NCI-H510A treated with DMSO at 0.1 percent for 48 hours (cell line): ENCODE measurements around the gene LIMD2.

Experiments
- DNase-seq: peaks from one replicate; lab custom pipeline; 2025; lab: John Stamatoyannopoulos, UW

LIMD2 gene

DNA sequence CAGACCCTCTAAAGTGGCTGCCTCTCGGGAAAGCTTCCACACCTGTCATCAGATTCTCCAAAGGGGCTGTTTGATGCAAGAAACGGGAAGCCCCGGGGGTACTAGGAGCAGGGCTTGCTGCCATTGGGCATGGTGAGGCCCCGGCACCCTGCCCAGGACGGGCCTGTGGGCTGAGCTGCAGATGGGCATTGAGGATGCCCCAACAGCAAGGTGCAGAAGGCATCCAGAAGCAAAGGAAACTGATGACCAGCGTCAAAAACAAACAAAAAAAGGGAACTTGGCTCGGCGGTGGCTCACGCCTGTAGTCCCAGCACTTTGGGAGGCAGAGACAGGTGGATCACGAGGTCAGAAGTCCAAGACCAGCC lies 1.5 kb upstream of the LIMD2 start:
- no peak for DNase-seq

DNA sequence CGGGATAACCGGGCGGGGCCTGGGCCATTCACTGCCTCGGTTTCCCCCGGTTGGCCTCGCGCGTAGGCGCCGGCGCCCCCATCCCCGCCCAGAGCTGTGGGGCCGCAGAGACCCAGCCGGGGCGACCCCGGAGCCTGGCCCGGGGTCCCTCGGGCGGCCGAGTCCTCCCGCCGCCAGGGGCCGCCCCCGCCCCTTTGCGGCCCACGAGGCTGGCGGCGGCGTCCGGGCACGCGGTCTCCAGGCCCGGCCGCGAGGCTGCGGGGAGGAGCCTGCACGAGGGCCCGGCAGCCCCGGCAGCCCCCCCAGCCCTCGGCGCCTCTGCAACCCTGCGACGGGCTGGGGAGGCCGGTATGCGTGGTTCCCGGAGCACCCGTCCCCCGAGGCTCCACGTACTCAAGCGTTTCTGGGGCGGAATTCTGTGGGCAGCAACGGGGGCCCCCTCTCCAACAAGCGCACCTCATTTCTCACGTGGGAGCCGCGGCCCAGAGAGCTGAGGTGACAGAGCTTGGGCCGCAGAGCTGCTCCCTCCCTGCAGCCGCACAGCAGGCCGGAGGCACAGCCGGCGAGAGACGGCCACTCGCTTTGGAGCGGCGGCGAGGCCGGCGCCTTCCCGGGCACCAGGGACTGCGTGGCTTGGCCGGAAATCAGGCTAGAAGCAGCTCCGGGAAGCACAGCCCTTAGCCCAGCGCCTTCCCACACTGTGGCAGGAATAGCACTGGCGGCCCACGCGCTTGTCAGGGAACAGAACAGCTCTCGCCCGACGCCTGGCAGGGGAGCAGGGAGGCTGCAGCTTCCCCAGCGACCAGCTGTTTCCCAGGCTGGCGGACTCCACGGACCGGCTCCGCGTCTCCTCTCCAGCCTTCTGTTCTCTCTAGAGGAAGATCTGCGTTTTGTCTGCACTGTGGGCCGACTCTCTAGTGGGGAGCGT lies 867 bp upstream of the LIMD2 start:
- peak; percentile 59 for DNase-seq

DNA sequence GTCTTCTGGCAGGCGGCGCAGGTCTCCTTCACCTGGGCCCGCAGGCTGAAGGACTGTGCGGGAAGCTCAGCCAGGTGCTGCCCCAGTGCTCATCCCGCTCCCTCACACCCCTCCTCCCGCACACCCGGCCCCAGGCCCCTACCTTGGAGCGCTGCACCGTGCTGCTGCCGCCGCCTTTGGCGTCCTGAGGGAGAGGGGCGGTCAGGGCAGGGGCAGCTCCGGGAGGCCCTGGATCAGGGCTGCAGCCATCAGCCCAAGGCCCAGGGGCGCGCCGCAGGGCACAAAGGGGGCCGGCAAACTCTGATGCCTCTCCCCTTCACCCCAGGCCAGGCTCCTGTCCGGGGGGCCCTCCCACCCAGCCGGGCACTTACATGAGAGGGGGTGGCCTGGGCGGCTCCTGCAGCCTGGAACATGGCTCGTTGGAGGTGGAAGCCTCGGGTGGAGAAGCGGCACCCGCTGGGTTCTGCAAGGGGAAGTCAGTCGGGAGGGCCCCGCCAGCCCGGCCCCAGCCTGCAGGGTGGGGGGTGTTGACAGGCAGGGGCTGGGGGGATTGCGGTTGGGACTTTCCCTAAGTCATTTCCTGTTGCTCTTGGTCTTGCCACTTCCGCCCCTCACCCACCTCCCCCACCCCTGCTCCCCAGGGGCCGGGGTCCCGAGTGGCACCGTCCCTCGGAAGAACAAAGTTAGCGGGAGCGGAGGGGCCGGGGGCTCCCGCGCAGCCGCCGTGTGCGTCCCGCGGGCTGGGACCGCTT lies 863 bp downstream of the LIMD2 start:
- peak; percentile 27 for DNase-seq

DNA sequence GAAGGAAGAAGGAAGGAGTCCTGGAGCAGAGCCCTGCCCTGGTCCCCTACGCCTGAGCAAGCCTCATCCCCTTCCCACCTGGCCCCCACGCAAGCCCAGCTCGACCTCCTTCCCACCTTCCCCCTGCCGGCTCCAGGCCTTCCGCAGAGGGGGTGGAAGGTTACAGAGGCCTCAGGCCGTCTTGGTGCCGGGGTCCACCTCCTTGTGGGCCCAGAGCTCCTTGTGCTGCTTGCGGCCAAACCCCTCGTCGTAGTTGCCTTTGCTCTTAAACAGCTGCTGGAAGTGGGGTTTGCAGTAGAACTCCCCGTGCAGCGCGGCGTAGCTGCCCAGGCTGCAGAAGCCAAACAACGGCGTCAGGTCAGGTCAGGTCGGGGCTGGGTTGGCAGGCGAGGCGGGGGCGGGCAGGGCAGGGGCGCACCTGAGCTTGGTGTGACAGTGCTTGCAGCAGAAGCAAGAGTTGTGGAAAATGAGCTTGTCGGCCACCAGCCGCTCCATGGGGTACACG lies 1.5 kb downstream of the LIMD2 start:
- no peak for DNase-seq

DNA sequence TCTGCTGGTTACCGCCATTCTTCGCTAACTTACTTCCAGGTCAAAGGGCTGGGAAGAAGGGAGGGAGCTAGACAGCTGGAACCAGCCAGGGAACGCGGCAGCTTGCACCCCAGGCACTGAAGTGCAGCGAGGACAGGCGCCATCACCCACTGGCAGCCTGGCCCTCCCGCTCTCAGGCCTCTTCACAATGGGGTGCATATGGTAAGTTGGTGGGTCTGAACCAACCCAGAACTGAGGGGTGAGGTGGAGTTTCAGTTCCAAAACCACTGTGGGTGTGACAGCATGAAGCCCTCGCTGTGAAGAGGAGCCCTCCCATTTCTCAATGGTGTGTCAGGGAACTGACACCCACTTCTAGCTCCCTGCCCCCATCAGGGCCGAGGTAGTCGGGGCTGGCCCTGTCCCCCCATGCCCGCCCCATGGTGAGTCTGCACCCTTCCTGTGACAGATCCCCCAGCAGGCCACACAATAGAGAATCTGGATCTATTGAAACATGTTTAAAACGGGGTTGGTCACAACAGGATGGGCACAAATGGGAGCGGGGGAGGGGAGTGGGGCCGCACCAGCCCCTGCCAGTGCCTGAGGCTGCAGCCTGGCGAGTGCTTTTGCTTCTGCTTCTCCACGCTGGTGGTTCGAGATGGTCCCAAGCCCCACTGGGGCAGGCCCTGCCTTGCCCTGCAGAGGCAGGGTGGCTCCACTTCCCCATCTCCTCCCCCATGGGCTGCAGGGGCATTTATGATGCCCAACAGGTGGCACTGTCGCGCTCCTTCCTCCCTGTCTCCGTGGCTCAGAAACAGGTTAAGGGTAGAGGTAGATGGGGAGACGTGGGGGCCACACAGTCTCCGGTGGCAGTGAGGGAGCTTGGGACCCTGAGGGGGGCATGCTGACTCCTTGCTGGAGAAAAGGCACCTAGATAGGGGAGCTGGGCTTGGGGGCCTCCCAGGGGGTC lies 2.3 kb downstream of the LIMD2 start:
- DNase-seq, result peak; percentile 45

DNA sequence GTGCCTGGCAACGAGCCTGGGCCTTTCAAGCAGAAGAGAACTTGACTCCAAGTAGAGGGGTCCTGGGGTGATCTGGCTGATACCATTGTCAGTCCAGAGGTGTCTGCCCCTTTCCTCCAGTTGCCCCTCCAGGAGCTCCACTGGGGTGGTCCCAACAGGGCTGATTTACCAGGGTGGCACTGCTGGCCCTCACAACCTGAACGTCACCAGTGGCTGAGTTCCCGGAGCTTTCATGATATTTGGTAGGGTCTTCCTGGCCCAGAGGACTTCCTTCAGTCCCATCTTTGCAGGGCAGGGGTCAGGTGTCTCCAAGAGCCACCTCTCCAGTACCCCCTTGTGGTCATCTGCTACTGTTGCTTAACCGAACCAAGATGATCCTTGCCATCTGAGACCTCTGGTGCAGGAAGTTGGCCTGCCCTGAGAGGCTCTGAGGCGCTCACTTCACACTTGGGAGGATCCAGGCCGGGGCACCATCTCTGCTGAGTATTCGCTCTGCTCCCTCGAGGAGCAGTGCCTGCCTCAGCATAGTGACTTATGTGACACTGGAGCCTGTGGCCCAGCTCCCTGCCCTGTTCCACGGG lies 3.5 kb downstream of the LIMD2 start:
- DNase-seq, result peak; percentile 12

DNA sequence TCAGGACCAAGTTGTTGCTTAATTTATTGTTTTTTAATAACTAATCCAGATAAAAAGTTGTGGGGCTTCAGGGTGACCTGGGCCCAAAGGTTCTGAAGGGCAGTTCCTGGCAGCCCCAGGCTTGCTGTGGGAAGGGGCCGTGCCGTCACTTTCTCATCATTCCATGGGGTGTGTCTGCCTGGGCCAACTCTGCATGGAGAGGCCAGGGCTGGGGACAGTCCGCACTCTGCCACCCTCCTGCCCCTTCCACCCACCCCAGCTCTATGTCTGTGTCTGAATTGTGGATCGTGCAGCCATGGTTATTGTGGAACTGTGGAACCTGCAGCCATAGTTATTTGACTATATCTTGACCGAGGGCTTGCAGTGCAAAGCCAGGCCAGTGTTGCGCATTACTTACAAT lies 4.0 kb downstream of the LIMD2 start:
- DNase-seq, result no peak

DNA sequence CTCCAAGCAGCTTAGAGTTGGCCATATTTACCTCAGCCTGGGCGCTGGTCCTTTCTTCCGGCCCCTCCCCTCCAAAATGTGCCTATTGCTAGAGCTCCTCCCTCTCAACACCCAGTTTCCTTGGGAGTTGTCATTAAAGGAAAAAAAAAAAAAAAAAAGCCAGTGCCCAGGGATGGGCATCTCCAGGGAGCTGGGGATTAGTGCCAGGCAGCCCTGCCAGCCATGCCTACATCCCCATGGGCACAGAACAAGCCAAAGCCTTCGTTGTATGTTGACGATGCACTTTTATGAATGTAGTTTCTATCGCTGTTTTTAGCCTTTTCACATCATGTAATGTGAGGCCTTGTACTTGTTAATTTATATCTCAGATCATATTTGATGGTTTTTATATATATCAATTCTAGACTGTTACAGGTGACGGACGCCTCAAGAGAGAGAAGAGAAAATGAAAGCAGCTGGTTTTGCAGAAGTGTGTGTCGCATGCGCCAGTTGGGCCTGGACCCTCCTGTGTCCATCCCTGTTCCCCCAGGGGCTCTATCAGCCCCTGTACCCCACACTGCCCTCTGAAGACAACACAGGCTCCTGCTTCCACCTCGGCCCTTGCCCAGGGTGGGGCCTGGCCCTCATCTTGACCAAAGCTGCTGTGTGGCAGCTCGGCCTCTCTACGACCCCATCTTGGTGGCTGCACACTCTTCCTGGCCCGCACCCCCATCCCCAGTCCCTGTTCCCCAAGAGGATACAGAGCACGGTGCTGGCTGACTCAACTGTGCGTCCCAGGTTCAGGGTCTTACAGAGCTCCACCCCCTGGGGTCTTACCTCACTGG lies 4.8 kb downstream of the LIMD2 start:
- no peak for DNase-seq

DNA sequence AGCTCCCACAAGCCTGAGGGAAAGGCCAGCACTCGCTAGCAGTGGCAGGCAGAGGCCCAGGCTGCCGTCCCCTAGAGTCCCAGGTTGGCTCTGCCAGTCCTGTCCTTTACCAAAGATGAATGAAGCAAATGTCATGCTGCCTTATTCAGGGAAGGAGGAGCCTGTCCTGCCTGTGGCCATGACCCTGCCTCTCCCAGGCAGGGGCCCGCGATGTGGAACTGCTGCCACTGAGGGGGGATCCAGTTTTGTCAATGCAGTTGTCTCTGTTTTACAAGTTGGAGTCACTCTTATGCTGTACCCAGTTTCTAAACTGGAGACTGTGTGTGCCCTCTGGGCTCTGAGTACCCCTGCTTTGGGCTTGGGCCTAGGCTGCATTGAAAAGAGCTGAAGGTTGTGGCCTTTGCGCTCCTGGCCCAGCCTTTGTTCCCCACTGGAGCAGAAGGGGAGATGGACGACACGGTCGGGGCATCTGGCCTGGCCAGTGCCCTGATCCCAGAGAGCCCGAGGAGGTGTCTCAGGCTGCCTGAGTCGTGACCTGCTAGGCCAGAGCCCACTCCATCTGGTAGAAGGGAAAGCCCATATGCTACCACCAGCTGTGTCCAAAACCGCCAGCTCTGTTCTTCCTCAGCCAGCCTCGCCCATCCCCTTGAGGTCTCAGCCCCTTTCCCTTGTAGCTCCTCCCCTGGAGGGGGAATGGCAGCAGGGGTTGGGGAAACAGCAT lies 5.5 kb downstream of the LIMD2 start:
- no peak for DNase-seq

DNA sequence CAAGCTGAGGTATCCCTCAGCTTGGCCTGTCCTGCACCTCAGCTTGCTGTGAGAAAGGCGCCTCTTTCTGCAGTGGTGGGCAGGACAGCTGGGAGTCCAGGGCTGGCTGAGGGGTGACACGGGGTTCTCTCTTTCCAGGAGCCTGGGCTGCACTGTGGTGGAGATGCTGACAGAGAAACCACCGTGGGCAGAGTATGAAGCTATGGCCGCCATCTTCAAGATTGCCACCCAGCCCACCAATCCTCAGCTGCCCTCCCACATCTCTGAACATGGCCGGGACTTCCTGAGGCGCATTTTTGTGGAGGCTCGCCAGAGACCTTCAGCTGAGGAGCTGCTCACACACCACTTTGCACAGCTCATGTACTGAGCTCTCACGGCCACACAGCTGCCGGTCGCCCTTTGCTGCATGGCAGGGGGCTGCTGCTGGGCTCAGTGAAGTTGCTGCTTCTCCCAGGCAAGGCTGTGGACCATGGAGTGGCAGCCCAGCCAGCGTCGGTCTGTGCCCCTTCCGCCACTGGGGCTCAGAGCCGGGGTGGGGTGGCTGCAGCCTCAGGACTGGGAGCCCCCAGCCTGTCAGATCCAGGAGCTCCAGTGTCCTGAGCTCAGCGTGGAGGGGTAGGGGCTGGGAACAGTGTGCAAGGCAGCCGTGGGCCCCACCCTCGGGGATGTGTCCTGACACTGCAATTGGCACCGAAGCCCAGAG lies 6.4 kb downstream of the LIMD2 start:
- no peak for DNase-seq

DNA sequence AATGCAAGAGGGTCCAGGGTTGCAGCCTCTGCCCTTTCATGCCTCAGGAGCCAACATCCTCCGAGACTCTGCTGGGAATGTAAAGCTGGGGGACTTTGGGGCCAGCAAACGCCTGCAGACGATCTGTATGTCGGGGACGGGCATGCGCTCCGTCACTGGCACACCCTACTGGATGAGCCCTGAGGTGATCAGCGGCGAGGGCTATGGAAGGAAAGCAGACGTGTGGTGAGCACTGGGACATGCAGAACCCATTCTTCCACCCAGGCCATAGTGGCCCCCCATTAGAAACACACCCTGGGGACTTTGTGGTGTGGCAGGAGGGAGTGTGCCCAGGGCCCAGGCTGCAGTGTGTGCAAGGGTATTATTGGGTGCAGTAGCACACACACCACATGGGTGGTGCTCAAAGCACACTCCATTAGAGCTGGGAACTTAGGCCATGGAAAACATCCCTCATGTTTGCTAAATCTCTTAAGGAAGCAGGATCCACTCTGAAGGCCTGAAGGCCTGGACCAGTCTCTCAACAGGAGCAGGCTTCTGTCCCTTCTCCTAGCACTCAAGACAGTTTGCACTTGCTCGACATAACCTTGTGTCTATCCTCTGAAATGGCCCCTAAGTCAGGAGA lies 7.6 kb downstream of the LIMD2 start:
- DNase-seq, result no peak

DNA sequence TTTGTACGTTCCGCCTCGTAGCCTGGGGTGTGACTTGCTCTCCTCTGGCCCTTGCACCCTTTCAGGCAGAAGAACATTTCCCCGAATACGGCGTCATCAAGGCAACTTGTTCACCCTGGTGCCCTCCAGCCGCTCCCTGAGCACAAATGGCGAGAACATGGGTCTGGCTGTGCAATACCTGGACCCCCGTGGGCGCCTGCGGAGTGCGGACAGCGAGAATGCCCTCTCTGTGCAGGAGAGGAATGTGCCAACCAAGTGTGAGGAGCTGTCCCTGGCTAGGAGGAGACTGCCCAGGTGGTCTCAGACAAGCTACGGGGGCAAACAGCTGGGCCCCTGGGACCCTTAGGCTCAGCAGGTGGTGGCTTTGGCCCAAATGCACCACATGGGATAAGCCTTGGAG lies 10.4 kb downstream of the LIMD2 start:
- no peak for DNase-seq

DNA sequence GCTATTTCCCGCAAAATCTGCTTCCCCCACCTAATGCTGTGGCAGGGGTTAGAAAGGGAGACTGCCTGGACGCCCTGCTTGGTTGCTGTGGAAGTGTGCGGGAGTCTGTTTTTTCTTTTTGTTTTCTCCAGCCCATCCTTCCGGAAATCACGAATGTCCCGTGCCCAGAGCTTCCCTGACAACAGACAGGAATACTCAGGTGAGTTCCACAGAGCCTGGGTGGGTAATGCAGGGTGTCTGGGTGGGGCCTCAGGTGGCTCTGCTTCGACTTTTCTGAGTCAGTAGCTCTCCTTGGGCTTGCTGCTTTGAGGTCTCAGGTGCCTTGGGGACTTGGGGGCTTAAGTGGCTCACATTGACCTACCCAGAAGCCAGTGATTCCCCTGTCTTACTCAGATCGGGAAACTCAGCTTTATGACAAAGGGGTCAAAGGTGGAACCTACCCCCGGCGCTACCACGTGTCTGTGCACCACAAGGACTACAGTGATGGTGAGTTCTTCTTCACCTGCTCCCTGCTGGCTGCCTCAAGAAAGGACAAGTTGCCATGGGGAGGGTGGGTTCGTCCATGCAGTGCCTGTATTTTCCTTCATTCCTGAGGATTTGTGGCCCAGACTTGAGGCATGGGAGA lies 11.4 kb downstream of the LIMD2 start:
- no peak for DNase-seq

DNA sequence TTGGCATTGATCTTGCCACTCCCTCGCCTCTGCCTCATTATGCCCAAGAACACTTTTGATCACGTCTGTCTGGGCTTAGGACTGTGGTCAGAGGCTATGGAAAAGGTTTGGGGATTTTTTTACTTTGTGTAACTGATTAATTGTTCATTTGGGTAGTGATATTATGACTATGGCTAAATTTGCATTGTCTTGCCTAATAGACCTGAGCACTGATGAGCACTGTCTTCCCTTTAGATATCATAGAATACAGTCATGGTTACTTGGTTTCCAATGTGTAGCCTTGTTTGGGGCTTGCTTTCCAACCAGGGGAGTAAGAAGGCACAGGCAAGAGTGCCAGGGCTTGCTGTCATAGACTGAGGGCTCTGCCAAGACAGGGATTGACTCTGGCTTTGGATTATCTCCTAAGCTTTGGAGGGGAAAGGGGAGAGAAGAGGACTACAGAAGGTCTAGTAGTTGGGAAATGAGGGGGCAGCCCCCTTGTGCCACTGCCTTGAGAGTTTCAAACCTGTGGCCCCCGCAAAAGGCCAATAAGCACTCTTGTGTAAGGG lies 13.7 kb downstream of the LIMD2 start:
- no peak for DNase-seq

DNA sequence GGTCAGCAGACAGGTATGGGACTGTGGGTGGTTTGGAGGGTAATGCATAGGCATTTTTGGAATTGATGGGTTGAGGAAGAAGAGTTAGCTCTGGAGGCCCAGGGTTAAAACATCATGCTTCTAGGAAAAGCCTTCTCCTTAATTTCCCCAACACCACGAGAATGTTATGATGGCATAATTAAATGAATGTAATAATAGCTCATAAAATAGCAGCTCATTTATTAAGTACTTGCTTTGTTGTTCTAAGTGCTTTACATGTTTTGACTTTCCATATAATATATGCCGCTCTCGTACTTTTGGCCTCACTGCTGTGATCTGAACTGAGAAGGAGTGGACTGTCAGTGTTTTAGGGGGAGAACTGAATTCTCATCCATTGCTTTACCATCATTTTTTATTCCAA lies 14.3 kb downstream of the LIMD2 start:
- no peak for DNase-seq

DNA sequence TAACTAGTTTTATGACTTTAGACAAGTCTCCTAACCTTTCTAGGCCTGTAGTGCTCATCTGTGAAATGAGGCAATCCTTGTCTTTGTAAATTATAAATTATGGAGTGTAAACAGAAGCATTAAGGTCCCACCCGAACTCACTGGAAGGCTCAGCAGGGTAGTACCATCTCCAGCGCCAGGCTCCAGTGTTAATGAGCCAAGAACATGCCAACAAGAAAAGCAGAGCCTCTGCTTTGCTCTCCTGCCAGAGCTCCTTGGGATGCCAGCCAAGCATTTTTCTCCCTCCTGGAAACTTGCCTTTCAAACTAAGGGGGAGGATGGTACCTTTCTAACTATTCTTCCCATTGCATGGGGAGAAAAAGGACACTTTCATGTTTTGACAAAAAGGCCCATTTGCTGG lies 14.9 kb downstream of the LIMD2 start:
- DNase-seq, result no peak

DNA sequence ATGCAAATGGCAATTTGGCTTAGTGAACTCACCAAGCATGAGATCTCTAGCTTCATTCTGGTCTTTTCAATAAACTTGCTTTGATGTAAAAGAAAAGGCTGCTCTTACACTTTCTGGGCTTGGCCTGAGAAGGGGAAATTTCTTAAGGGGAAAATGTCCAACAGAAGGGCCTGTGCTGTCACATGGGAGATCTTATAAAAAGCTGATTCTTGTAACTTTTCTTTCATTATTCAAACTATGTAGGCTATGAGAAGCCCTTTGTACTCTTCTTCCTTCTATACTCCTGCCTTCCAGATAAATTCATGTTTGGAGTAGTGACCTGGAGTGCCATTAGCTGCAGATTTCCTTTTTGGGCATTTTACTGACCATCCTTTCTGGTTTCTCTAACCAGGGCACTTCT lies 16.9 kb downstream of the LIMD2 start:
- DNase-seq, result no peak

DNA sequence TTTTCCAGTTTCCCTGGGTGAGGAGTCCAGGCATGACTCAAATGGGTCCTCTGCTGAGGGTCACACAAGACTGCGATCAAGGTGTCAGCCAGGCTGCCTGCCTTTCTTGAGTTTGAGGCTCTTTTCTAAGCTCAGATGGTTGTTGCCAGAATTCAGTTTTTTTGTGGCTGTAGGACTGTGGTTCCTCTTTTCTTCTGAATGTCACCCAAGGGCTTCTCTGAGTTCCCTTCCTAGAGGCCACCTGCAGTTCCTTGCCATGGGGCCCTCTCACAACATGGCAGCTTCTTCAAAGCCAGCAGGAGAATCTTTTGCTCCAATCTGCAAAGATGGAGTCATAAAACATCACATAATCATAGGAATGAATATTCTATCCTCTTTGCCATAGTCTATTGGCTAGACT lies 17.5 kb downstream of the LIMD2 start:
- DNase-seq, result no peak
